Heart left ventricle (tissue), 13 donors: Measurements from ENCODE around the gene LILRB1.

Source experiments
- POLR2A ChIP-seq, 2 donors: fragments of 450-650 bp; IDR thresholded peaks; one replicate each; pipeline ENCODE4 v1.6.1; 2017; ENCODE audit warnings: antibody characterized with exemption in 2 of 2, mild to moderate bottlenecking in 2 of 2, moderate library complexity in 2 of 2
- TF ChIP-seq, protein P1 (sequence below), 12 donors: fragments of 200-600 bp; sonication (generic) in 4 of 12; IDR thresholded peaks; one replicate each; pipeline versions ENCODE4 v1.5.0 to v1.8.0; 2018 to 2022; ENCODE audit warnings: antibody characterized with exemption in 12 of 12, mild to moderate bottlenecking in 5 of 12
- donor health status: ischemic (EF 13 %, LVEDD 7.1; RV severe dilation, severe dysfunction).
- donor health status: DM: no; HTN: yes; CAD: no.
- donor health status: DM: no; HTN: no; CAD: no.
- donor health status: ischemic (EF 25% LVEDD 6.9; RV normal size, moderate dysfunction).
- donor health status: ischemic (EF 25% LVEDD 5.7; RV mildly dilated, moderate dysfunction).
- donor health status: ischemic (EF 35%, LVEDD 5.7; RV mildly dilated, moderate dysfunction).
- donor health status: nonischemic (EF 11% LVEDD 7.7; RV severe dilation, severe dysfunction).
- donor health status: DM: yes; HTN: yes; CAD: no.
- donor health status: PGD.
- donor health status: ischemic (EF 29% LVEDD 5.4; RV normal size, mild dysfunction).
- donor health status: nonischemic (EF 23%, LVEDD 6.1; RV moderate dilation, normal function).

- TF ChIP-seq, protein P1, sequence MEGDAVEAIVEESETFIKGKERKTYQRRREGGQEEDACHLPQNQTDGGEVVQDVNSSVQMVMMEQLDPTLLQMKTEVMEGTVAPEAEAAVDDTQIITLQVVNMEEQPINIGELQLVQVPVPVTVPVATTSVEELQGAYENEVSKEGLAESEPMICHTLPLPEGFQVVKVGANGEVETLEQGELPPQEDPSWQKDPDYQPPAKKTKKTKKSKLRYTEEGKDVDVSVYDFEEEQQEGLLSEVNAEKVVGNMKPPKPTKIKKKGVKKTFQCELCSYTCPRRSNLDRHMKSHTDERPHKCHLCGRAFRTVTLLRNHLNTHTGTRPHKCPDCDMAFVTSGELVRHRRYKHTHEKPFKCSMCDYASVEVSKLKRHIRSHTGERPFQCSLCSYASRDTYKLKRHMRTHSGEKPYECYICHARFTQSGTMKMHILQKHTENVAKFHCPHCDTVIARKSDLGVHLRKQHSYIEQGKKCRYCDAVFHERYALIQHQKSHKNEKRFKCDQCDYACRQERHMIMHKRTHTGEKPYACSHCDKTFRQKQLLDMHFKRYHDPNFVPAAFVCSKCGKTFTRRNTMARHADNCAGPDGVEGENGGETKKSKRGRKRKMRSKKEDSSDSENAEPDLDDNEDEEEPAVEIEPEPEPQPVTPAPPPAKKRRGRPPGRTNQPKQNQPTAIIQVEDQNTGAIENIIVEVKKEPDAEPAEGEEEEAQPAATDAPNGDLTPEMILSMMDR (IDR thresholded peaks at IDR 0.05), result no peak
- TF ChIP-seq POLR2A (IDR thresholded peaks at IDR 0.05), result no peak
These were observed 7.9 kb upstream of the LILRB1 start for GRCh38 chr19:54622431-54622830.
